NCI-H1436 (cell line): ENCODE data around the gene FSTL1.

Experiments used
- DNase-seq: peaks from one replicate; lab custom pipeline; 2025; lab: John Stamatoyannopoulos, UW

FSTL1 gene

GRCh38 chr3:120468635-120469295, 18.0 kb upstream of the FSTL1 start:
- no peak for DNase-seq

GRCh38 chr3:120462409-120462959, 11.7 kb upstream of the FSTL1 start:
- no peak for DNase-seq

- DNase-seq: no peak
Measured at GRCh38 chr3:120461416-120461815, 10.6 kb upstream of the FSTL1 start.

GRCh38 chr3:120460862-120461261, 10.1 kb upstream of the FSTL1 start:
- no peak for DNase-seq

GRCh38 chr3:120460181-120460790, 9.5 kb upstream of the FSTL1 start:
- DNase-seq: no peak

- DNase-seq: no peak
Measured at GRCh38 chr3:120459196-120459595, 8.4 kb upstream of the FSTL1 start.

- no peak for DNase-seq
Measured at GRCh38 chr3:120457827-120458226, 7.0 kb upstream of the FSTL1 start.

- DNase-seq: no peak
Measured at GRCh38 chr3:120454076-120454689, 3.4 kb upstream of the FSTL1 start.

GRCh38 chr3:120452816-120453215, 2.0 kb upstream of the FSTL1 start:
- no peak for DNase-seq

GRCh38 chr3:120451806-120452205, 1.0 kb upstream of the FSTL1 start:
- DNase-seq: no peak

- no peak for DNase-seq
Measured at GRCh38 chr3:120451272-120451761, 525 bp upstream of the FSTL1 start.

GRCh38 chr3:120449701-120450599, 842 bp downstream of the FSTL1 start:
- DNase-seq: no peak

- DNase-seq: no peak
Measured at GRCh38 chr3:120449251-120449650, 1.5 kb downstream of the FSTL1 start.

- DNase-seq: no peak
Measured at GRCh38 chr3:120448756-120449155, 2.0 kb downstream of the FSTL1 start.

- no peak for DNase-seq
Measured at GRCh38 chr3:120446891-120447668, 3.7 kb downstream of the FSTL1 start.

GRCh38 chr3:120445654-120446053, 5.1 kb downstream of the FSTL1 start:
- no peak for DNase-seq

- no peak for DNase-seq
Measured at GRCh38 chr3:120443626-120444123, 7.1 kb downstream of the FSTL1 start.

GRCh38 chr3:120442975-120443517, 7.7 kb downstream of the FSTL1 start:
- no peak for DNase-seq

GRCh38 chr3:120441776-120442175, 9.0 kb downstream of the FSTL1 start:
- no peak for DNase-seq

GRCh38 chr3:120440762-120441161, 10.0 kb downstream of the FSTL1 start:
- DNase-seq: no peak
